GM18517 (cell line): ENCODE measurements around the gene CNTNAP2.

Source experiments
- ATAC-seq: cut with Tn5 transposase; IDR thresholded peaks from one replicate; pipeline ENCODE4 v1.9.1; 2021; ENCODE audit warnings: mild to moderate bottlenecking, moderate library complexity; ENCODE audit not compliant: unreplicated experiment

CNTNAP2 gene

GRCh38 chr7:146661435-146661834, 544.8 kb downstream of the CNTNAP2 start:
- ATAC-seq, result no peak

- ATAC-seq, result no peak
Observed at GRCh38 chr7:146661929-146662328, 545.3 kb downstream of the CNTNAP2 start.

- ATAC-seq, result no peak
Observed at GRCh38 chr7:146665023-146665422, 548.4 kb downstream of the CNTNAP2 start.

- no peak for ATAC-seq
Observed at GRCh38 chr7:146670532-146670931, 553.9 kb downstream of the CNTNAP2 start.

GRCh38 chr7:146681487-146681886, 564.9 kb downstream of the CNTNAP2 start:
- ATAC-seq, result no peak

GRCh38 chr7:146683439-146683838, 566.8 kb downstream of the CNTNAP2 start:
- ATAC-seq, result no peak

- no peak for ATAC-seq
Observed at GRCh38 chr7:146690987-146691386, 574.4 kb downstream of the CNTNAP2 start.

GRCh38 chr7:146698995-146699610, 582.5 kb downstream of the CNTNAP2 start:
- ATAC-seq, result no peak

- ATAC-seq, result no peak
Observed at GRCh38 chr7:146700015-146700560, 583.5 kb downstream of the CNTNAP2 start.

- ATAC-seq, result no peak
Observed at GRCh38 chr7:146701166-146701565, 584.6 kb downstream of the CNTNAP2 start.

- no peak for ATAC-seq
Observed at GRCh38 chr7:146702898-146703297, 586.3 kb downstream of the CNTNAP2 start.

GRCh38 chr7:146709451-146710027, 592.9 kb downstream of the CNTNAP2 start:
- ATAC-seq, result no peak

- ATAC-seq, result no peak
Observed at GRCh38 chr7:146713205-146713604, 596.6 kb downstream of the CNTNAP2 start.

- no peak for ATAC-seq
Observed at GRCh38 chr7:146713934-146714333, 597.3 kb downstream of the CNTNAP2 start.

- ATAC-seq, result no peak
Observed at GRCh38 chr7:146720195-146720594, 603.6 kb downstream of the CNTNAP2 start.

GRCh38 chr7:146722986-146723385, 606.4 kb downstream of the CNTNAP2 start:
- no peak for ATAC-seq

- ATAC-seq, result no peak
Observed at GRCh38 chr7:146725520-146725919, 608.9 kb downstream of the CNTNAP2 start.

GRCh38 chr7:146728141-146728540, 611.5 kb downstream of the CNTNAP2 start:
- no peak for ATAC-seq

- no peak for ATAC-seq
Observed at GRCh38 chr7:146728611-146729010, 612.0 kb downstream of the CNTNAP2 start.

- no peak for ATAC-seq
Observed at GRCh38 chr7:146731185-146731584, 614.6 kb downstream of the CNTNAP2 start.

GRCh38 chr7:146735992-146736391, 619.4 kb downstream of the CNTNAP2 start:
- ATAC-seq, result no peak

GRCh38 chr7:146736446-146737190, 620.0 kb downstream of the CNTNAP2 start:
- ATAC-seq, result no peak
